Peyer's patch (tissue), 4 donors: Measurements from ENCODE around the gene ZG16B.

ENCODE experiments used
- POLR2A ChIP-seq, 2 donors: fragments of 450-650 bp; IDR thresholded peaks; one replicate each; pipeline ENCODE4 v1.5.1; 2017; ENCODE audit warnings: antibody characterized with exemption in 2 of 2, mild to moderate bottlenecking in 2 of 2, moderate library complexity in 2 of 2
- TF ChIP-seq, protein P1 (sequence below), 6 experiments: fragments of 450-650 bp in 4 of 6; fragments of 200-600 bp in 2 of 6; sonication (generic) in 1 of 6; IDR thresholded peaks; one replicate each; pipeline ENCODE4 v1.5.1; 2017 to 2019; ENCODE audit warnings: antibody characterized with exemption in 6 of 6, mild to moderate bottlenecking in 3 of 6, moderate library complexity in 1 of 6

DNA sequence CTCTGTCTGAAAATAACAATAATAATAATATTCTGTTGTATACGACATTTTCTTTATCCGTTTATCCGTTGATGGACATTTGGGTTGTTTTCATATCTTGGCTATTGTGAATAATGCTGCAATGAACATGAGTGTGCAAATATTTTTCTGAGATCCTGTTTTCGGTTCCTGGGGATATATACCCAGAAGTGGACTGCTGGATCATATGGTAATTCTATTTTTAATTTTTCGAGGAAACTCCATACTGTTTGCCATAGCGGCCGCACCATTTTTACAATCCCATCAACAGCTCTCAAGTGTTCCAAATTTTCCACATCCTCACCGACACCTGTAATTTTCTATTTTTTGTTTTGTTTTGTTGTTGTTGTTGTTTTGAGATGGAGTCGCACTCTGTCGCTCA lies 37.2 kb upstream of the ZG16B start:
- TF ChIP-seq, protein P1, sequence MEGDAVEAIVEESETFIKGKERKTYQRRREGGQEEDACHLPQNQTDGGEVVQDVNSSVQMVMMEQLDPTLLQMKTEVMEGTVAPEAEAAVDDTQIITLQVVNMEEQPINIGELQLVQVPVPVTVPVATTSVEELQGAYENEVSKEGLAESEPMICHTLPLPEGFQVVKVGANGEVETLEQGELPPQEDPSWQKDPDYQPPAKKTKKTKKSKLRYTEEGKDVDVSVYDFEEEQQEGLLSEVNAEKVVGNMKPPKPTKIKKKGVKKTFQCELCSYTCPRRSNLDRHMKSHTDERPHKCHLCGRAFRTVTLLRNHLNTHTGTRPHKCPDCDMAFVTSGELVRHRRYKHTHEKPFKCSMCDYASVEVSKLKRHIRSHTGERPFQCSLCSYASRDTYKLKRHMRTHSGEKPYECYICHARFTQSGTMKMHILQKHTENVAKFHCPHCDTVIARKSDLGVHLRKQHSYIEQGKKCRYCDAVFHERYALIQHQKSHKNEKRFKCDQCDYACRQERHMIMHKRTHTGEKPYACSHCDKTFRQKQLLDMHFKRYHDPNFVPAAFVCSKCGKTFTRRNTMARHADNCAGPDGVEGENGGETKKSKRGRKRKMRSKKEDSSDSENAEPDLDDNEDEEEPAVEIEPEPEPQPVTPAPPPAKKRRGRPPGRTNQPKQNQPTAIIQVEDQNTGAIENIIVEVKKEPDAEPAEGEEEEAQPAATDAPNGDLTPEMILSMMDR (IDR thresholded peaks at IDR 0.05) = no peak
- no peak for TF ChIP-seq POLR2A (IDR thresholded peaks at IDR 0.05)
